Epithelial cell of proximal tubule (primary cell): Measurements from ENCODE around the gene ASTL. TPM values are rescaled to one million over a fixed set of nuclear protein-coding genes. Genes with fewer than 3 reads are reported as not detected.

Source experiments
- DNase-seq: peaks from one replicate; pipeline ENCODE4 v3.0.0-alpha.2; 2011; ENCODE audit warnings: low read depth
- H3K4me3 ChIP-seq: 2 replicates; pipeline ENCODE4 v1.5.1; 2011; ENCODE audit warnings: low read depth, mild to moderate bottlenecking, low read length
- total RNA-seq: library from RNA; depleted of rRNA; stranded (reverse); fragments of >200 nt; gene quantifications from 2 replicates; pipeline ENCODE4 v1.2.3, GENCODE V29; 2015
- TF ChIP-seq, protein P1 (sequence below): conservative IDR thresholded peaks from 2 replicates; pipeline ENCODE4 v1.5.1; 2012; ENCODE audit warnings: low read depth, mild to moderate bottlenecking, low read length

Gene ASTL
- total RNA-seq, 1 donor from 2014 or later: not detected

DNA sequence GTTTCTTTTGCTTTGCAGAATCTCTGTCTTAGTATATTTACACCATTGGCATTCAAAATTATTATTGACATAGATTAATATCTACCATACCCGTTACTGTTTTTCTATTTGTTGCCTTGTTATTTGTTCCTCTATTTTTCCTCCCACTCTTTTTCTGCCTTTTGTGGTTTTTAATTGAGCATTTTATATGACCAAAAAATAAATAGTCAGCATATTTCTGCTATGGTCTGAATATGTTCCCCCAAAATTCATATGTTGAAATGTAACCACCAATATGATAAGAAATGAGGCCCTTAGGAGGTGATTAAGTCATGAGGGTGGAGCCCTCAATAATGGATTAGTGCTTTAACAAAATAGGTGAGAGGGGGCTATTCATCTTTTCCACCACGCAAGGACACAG is 57.3 kb downstream of the ASTL start:
- DNase-seq: no peak

DNA sequence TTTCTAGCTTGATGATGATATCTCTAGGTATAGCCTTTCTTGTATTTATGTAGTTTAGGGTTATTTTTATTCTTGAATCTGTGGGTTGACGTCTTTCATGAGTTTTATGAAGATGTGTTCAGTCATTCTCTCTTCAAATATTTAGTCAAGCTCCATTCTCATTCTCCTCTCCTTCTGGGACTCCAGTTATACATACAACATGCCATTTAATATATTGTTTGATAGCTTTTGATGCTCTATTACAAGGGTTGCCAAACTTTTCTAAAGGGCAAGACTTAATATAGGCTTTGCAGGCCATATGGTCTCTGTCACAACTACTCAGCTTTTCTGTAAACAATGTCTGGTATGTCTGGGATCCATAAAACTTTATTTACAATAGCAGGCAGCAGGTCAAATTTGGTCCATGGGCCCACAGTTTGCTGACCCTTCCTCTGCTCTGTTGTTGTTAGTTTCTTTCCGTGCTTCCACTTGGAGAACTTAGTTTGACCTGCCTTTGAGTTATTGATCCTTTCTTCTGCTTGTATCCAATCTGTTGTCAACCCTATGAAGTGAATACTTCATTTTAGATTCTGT is 63.0 kb downstream of the ASTL start:
- no peak for DNase-seq
- no peak overlapping the region for H3K4me3 ChIP-seq
- TF ChIP-seq, protein P1, sequence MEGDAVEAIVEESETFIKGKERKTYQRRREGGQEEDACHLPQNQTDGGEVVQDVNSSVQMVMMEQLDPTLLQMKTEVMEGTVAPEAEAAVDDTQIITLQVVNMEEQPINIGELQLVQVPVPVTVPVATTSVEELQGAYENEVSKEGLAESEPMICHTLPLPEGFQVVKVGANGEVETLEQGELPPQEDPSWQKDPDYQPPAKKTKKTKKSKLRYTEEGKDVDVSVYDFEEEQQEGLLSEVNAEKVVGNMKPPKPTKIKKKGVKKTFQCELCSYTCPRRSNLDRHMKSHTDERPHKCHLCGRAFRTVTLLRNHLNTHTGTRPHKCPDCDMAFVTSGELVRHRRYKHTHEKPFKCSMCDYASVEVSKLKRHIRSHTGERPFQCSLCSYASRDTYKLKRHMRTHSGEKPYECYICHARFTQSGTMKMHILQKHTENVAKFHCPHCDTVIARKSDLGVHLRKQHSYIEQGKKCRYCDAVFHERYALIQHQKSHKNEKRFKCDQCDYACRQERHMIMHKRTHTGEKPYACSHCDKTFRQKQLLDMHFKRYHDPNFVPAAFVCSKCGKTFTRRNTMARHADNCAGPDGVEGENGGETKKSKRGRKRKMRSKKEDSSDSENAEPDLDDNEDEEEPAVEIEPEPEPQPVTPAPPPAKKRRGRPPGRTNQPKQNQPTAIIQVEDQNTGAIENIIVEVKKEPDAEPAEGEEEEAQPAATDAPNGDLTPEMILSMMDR: no peak

More for the DNA sequence above, 57.3 kb downstream of the ASTL start:
- TF ChIP-seq, protein P1: no peak
- H3K4me3 ChIP-seq: no peak overlapping the region

DNA sequence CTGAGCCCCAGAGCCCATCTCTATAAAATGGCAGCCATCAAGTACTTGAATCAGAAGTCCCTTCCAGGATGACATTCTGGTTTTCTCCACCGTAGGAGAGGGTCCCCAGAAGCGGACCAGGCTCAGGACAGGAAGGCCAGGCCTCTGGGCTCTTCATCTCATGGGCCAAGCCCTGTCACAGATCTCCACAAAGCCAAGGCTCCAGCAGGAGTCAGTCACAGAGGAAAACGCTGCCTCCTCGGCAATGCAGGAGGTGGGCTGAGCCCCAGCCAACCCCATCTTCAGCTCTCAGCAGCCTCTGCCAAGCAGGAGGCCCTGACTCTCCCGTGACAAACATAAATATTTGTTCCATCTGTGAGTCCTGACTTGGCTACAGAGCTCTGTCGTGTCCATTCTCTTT is 64.1 kb downstream of the ASTL start:
- TF ChIP-seq, protein P1: no peak
- H3K4me3 ChIP-seq: no peak overlapping the region
- DNase-seq: no peak

DNA sequence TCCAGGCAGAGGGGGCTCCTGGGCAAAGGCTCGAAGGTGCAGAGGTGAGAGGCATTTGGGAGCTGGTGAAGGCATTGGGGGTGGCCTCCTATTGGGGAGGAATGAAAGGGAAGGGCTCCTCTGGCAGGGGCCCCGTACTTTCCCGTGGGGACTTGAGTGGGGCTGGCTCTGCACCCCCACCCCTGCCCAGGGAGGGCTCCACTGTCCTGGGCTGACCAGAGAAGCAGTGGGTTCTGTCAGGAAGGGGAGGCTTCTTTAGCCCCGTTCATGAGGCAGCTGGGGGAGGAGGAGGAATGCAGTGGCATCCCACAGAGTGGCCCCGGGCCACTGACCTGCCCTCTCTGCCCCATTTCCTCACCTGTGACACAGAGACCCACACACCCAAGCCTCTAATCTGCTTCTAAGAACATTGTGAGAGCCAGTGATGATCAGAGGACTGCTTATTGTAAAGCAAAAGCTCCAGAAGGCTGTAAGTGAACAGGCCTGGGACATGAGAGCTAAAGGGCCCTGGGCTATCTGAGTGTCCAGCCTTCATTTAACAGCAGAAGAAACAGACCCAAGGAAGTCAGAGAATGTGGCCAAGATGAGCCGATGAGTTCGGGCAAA is 65.0 kb downstream of the ASTL start:
- no peak for DNase-seq
- TF ChIP-seq, protein P1: no peak
- no peak overlapping the region for H3K4me3 ChIP-seq

Other genes starting within 250 kb of the ASTL start
- gene ANKRD36C, start 146.7 kb downstream of the ASTL start, total RNA-seq: 4.6 and 12.8 TPM in 2 replicates
- gene GPAT2, start 103.6 kb downstream of the ASTL start, total RNA-seq: 1.1 and 1.7 TPM in 2 replicates
- 0.23 and 0.29 TPM in 2 replicates for gene ADRA2B, start 21.9 kb downstream of the ASTL start, total RNA-seq
- 4.4 and 5.4 TPM in 2 replicates for gene DUSP2, start 6.9 kb upstream of the ASTL start, total RNA-seq
- 99.2 and 143 TPM in 2 replicates for gene STARD7, start 70.3 kb upstream of the ASTL start, total RNA-seq
- gene TMEM127, start 127.5 kb upstream of the ASTL start, total RNA-seq: 21.3 and 25.9 TPM in 2 replicates
- 110 and 155 TPM in 2 replicates for gene CIAO1, start 127.7 kb upstream of the ASTL start, total RNA-seq
- 77.2 and 88.9 TPM in 2 replicates for gene SNRNP200, start 167.0 kb upstream of the ASTL start, total RNA-seq
- gene ITPRIPL1, start 186.8 kb upstream of the ASTL start, total RNA-seq: 7.7 and 10.3 TPM in 2 replicates
- gene NCAPH, start 197.3 kb upstream of the ASTL start, total RNA-seq: 45.2 and 58.7 TPM in 2 replicates